HG03108 (cell line): ENCODE measurements around the gene GPR171.
A peak's percentile ranks its signal among the peaks of the same experiment; 100 is the strongest.
"Not testable (repeated sequence)": the region's sequence is repeated elsewhere in the genome, so short reads cannot be mapped to it uniquely, and the experiment has no call there.

Source experiments
- ATAC-seq: cut with Tn5 transposase; IDR thresholded peaks from one replicate; pipeline ENCODE4 v1.9.1; 2021; ENCODE audit warnings: moderate library complexity; ENCODE audit not compliant: unreplicated experiment

GPR171 gene

GRCh38 chr3:151203051-151203420 lies at the start of gene GPR171:
TSS of gene GPR171 (minus strand) at chr3:151203216. CDS start at chr3:151199386, 3,830 bp downstream.
- ATAC-seq, result peak; percentile 92

GRCh38 chr3:151248772-151249337 lies 45.8 kb upstream of the GPR171 start:
- no peak for ATAC-seq

- not testable (repeated sequence) for ATAC-seq
These were observed 39.0 kb upstream of the GPR171 start for GRCh38 chr3:151242006-151242405.

- no peak for ATAC-seq
These were observed 33.7 kb upstream of the GPR171 start for GRCh38 chr3:151236736-151237135.

- ATAC-seq, result no peak
These were observed 33.3 kb upstream of the GPR171 start for GRCh38 chr3:151236316-151236715.

GRCh38 chr3:151234825-151235224 lies 31.8 kb upstream of the GPR171 start:
- no peak for ATAC-seq

- no peak for ATAC-seq
These were observed 30.0 kb upstream of the GPR171 start for GRCh38 chr3:151232991-151233390.

- not testable (repeated sequence) for ATAC-seq
These were observed 29.4 kb upstream of the GPR171 start for GRCh38 chr3:151232403-151232802.

GRCh38 chr3:151230646-151231045 lies 27.6 kb upstream of the GPR171 start:
- ATAC-seq, result no peak

- ATAC-seq, result no peak
These were observed 25.6 kb upstream of the GPR171 start for GRCh38 chr3:151228666-151229040.

GRCh38 chr3:151227807-151228665 lies 25.0 kb upstream of the GPR171 start:
- ATAC-seq, result peak; percentile 82

GRCh38 chr3:151227266-151227806 lies 24.3 kb upstream of the GPR171 start:
- peak; percentile 15 for ATAC-seq

- no peak for ATAC-seq
These were observed 23.8 kb upstream of the GPR171 start for GRCh38 chr3:151226825-151227224.

- ATAC-seq, result no peak
These were observed 23.1 kb upstream of the GPR171 start for GRCh38 chr3:151226088-151226563.

GRCh38 chr3:151225040-151225975 lies 22.3 kb upstream of the GPR171 start:
- ATAC-seq, result no peak

GRCh38 chr3:151224268-151224866 lies 21.4 kb upstream of the GPR171 start:
- no peak for ATAC-seq

- no peak for ATAC-seq
These were observed 16.0 kb upstream of the GPR171 start for GRCh38 chr3:151219056-151219455.

- ATAC-seq, result no peak
These were observed 15.1 kb upstream of the GPR171 start for GRCh38 chr3:151218136-151218535.

GRCh38 chr3:151216641-151217607 lies 13.9 kb upstream of the GPR171 start:
- ATAC-seq, result no peak
